Cortex of kidney (tissue), 1 donor: ENCODE measurements around the gene MRPL32.
"Not testable (repeated sequence)": the region's sequence is repeated elsewhere in the genome, so short reads cannot be mapped to it uniquely, and the experiment has no call there.

ENCODE experiments used
- DNase-seq: peaks from one replicate; lab custom pipeline; 2025; lab: John Stamatoyannopoulos, UW

The MRPL32 gene

DNA sequence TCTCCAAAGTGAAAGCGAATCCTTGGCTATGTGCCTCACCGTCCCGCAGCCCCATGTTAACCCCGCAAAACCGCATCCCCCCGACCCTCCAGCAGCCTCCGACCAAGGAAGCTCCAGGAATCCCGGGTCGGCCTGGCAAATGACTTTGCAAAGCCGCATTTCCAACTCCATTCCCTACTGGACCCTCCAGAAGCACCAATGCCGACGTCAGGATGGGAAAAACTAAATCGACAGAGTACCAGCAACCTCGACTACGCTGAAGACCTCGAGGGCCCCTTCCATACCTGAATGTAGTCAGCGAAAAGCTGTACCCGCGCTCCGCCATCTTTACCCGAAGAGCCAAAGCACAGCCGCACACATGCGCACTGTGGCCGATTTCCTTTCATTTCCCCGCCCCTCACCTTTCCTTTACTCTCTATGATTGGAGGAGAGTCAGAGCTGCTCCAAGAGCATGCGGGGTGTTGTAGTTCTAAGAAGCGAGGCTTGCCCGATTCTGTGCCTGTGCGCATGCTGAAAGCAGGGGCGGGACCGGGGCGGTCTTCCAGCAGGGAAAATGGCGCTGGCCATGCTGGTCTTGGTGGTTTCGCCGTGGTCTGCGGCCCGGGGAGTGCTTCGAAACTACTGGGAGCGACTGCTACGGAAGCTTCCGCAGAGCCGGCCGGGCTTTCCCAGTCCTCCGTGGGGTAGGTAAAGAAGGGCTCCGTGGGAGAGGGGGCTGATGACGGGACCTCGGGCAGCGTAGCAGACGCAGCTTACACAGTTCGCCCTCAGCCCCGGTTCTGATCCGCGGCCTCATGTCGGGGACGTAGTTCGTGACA is at the start of gene MRPL32, which contains the start of gene PSMA2:
TSS of gene MRPL32 (plus strand) at position 543 of the 818 bp plus-strand sequence. CDS start at position 554, 11 bp downstream.
TSS of gene PSMA2 (minus strand) at position 341 of the 818 bp plus-strand sequence. CDS start at position 325, 16 bp downstream.
- peak; percentile 80 for DNase-seq

DNA sequence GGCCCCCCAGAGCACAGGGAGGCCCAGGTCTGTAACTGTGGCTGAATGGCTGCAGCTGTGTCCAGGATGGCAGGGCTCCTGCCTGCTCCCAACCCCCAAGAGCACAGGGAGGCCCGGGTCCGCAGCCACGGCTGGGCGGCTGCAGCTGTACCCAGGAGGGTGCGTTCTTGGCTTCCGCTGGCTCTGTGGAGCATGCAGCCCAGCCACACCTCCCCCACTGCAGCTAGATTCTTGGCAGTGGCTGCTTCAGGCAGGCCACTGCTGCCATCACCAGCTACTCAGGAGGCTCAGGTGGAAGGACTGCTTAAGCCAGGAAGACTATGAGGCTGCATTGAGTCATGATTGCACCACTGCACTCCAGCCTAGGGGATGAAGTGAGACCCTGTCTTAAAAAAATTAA is 48.2 kb upstream of the MRPL32 start:
- DNase-seq, result no peak

- DNase-seq, result not testable (repeated sequence)
These were observed 47.0 kb upstream of the MRPL32 start for GRCh38 chr7:42885183-42885582.

GRCh38 chr7:42886129-42886528 is 46.0 kb upstream of the MRPL32 start:
- no peak for DNase-seq

GRCh38 chr7:42886893-42887505 is 45.2 kb upstream of the MRPL32 start:
- no peak for DNase-seq

GRCh38 chr7:42893346-42894240 is 38.6 kb upstream of the MRPL32 start:
- no peak for DNase-seq

DNA sequence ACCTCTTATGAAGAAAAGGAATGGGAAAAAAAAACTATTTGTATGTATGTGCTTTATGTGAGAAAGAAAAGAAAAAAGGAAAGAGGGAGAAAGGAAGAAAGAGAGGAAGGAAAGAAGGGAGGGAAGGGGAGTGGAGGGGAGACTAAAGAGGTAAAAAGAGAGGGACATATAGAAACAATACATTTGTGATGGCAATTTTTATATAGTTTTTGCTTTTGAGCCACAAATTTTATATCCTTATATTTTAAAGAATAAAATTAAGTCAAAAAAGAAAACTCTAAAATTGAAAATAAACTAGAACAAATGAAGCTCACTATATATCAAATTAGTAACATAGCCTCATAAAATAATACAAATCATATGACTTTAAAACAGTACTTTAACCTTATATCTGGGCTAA is 31.3 kb upstream of the MRPL32 start:
- DNase-seq, result no peak

GRCh38 chr7:42902331-42902730 is 29.8 kb upstream of the MRPL32 start:
- DNase-seq, result no peak

DNA sequence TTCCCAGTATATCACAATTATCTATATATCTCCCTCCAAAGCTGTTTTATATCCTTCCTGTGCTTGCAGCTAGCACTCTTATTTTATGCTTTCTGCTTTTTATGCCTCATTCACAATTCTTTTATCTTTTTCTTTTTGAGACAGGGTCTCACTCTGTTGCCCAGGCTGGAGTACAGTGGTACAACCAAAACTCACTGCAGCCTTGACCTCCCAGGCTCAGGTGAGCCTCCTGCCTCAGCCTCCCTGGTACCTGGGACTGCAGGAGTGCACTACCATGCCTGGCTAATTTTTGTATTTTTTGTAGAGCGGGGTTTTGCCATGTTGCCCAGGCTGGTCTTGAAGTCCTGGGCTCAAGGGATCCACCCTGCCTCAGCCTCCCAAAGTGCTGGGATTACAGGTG is 26.0 kb upstream of the MRPL32 start:
- DNase-seq, result no peak

GRCh38 chr7:42907316-42907715 is 24.9 kb upstream of the MRPL32 start:
- DNase-seq, result no peak

DNA sequence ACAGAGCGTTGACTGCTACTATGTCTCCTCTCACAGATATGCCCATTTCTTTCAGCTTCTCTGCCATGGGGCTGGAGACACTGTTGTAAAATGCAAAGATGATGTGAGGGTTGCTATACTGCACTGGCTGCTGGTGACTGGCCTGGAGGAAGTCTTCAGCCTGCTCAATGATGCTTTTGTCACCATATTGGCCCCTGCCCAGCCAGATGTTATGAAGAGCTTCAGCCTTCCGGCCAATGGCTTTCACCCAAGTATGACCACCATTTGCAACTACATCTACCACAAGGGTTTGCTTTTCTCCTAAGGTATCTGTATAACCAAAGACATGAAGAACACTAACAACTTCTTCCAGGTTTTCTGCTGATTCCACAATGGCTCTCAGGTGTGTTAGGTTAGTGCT is 21.9 kb upstream of the MRPL32 start:
- no peak for DNase-seq

- peak; percentile 83 for DNase-seq
These were observed 20.4 kb upstream of the MRPL32 start, which contains the start of gene C7orf25 for GRCh38 chr7:42911454-42912447. TSS of gene C7orf25 (minus strand) at chr7:42912070. CDS start at chr7:42910900, 1,170 bp downstream.

GRCh38 chr7:42913591-42913990 is 18.6 kb upstream of the MRPL32 start:
- no peak for DNase-seq

GRCh38 chr7:42914009-42914408 is 18.2 kb upstream of the MRPL32 start:
- DNase-seq, result no peak

DNA sequence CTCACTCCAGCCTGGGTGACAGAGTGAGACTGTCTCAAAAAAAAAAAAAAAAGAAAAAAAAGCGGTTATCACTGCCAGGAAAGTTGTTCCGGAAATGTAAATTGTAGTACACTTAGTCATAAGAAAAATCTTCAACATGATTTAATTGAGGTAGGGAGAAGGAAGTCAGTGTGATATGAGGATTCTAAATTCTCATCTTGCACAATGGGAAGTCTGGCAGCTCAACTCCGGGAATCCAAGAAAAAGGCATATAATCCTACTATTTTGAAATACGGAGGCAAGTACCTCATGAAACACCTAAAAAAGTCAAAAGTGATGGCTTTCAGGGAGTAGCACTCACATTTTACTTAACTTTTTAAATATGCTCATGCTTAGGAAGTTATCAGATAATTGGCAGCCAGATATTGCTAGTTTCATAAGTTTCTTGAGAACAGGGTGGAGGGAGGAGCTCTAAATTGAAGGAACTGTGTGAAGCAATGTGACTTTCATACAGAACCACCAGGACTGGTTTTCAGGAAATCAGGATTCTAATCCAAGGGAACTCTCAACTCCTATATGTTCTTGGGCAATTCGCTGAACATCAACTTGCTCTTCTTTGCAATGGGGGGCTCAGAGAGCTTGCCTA is 17.6 kb upstream of the MRPL32 start:
- DNase-seq, result no peak

DNA sequence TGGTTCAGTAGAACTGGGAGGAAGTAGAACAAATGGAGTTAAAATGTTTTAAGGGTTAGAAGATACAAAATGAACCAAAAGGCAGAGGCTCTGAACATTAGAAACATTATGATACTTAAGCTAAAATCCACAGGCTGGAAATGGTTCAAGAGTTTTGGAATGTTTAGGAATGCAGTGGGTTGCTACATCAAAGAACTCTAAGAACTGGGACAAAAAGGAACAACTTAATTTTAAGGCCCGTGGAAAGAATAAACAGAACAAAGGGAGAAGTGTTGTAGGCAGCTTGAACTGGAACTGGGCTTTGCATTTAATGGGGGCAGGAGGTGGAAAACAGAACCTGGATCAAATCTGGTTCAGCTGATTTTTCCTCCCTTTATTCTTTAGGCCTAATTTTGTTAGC is 16.8 kb upstream of the MRPL32 start:
- DNase-seq, result no peak

GRCh38 chr7:42922017-42922753 is 10.0 kb upstream of the MRPL32 start:
- DNase-seq, result no peak

DNA sequence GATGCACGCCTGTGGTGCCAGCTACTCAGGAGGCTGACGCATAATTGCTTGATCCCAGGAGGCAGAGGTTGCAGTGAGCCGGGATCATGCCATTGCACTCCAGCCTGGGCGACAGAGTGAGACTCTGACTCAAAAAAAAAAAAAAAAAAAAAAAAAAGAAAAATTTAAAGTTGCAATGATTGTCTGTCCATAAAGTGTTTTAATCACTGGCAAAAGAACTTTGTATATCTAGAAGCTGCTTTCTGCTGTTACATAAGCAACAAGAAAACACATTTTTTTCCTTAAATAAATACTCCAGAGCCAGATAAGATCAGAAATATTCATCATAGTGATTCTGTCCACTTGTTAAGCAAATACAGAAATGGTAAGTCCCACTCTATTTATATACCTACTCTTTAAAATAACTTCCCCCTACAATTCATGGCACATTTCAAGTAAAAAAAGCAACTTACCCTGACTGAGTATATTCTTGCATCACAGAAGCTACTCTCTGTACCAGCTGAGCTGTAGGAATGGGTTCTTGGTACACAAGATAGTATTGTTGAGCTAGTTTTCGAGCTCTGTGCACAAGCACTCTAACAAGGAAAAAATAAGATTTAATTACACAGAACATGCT is 7.8 kb upstream of the MRPL32 start:
- no peak for DNase-seq

DNA sequence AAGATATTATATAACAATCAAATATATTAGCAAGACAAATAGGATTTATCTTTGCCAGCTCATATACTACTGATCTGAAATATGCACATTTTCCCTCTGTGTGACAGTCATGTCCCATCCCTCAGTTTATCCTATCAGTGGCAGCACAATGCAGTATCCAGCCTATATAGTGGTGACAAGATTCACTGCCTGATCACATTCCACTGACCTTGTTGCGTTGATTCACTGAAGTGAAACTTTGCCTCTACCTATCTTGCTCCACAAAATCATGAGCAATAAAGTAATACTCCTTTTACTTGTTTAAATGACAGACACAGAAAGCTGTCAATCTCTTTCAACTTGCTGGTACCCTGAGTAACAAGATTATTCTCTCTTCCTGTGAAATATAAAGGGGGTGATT is 6.5 kb upstream of the MRPL32 start:
- no peak for DNase-seq
